OCI-M1 (cell line): ENCODE results near the gene CFAP298.

Experiments used
- DNase-seq: peaks from one replicate; lab custom pipeline; 2025; lab: John Stamatoyannopoulos, UW

CFAP298 gene

GRCh38 chr21:32599091-32599490 is 13.1 kb downstream of the CFAP298 start:
- DNase-seq, result no peak

GRCh38 chr21:32597205-32597604 is 15.0 kb downstream of the CFAP298 start:
- DNase-seq, result no peak

- DNase-seq, result no peak
Measured at GRCh38 chr21:32595431-32595830, 16.7 kb downstream of the CFAP298 start.

- DNase-seq, result no peak
Measured at GRCh38 chr21:32593690-32594089, 18.5 kb downstream of the CFAP298 start.

GRCh38 chr21:32592929-32593502 is 19.2 kb downstream of the CFAP298 start:
- DNase-seq, result no peak

GRCh38 chr21:32590130-32590529 is 22.0 kb downstream of the CFAP298 start:
- no peak for DNase-seq

- peak; percentile 28 for DNase-seq
Measured at GRCh38 chr21:32587651-32588050, 24.5 kb downstream of the CFAP298 start.

- DNase-seq, result no peak
Measured at GRCh38 chr21:32587120-32587519, 25.1 kb downstream of the CFAP298 start.

GRCh38 chr21:32585970-32586369 is 26.2 kb downstream of the CFAP298 start:
- no peak for DNase-seq

- no peak for DNase-seq
Measured at GRCh38 chr21:32585042-32585710, 27.0 kb downstream of the CFAP298 start, which contains the start of gene TCP10L. Gene TCP10L (minus strand): TSS chr21:32585523. CDS start chr21:32584304, 1,219 bp downstream.

- DNase-seq, result no peak
Measured at GRCh38 chr21:32584472-32584871, 27.7 kb downstream of the CFAP298 start.

GRCh38 chr21:32581732-32582131 is 30.4 kb downstream of the CFAP298 start:
- no peak for DNase-seq

- no peak for DNase-seq
Measured at GRCh38 chr21:32580949-32581348, 31.2 kb downstream of the CFAP298 start.

GRCh38 chr21:32578107-32578691 is 34.0 kb downstream of the CFAP298 start:
- peak; percentile 14 for DNase-seq

GRCh38 chr21:32576011-32576410 is 36.2 kb downstream of the CFAP298 start:
- no peak for DNase-seq

GRCh38 chr21:32574946-32575925 is 36.9 kb downstream of the CFAP298 start:
- no peak for DNase-seq

GRCh38 chr21:32572574-32573420 is 39.4 kb downstream of the CFAP298 start:
- no peak for DNase-seq

- no peak for DNase-seq
Measured at GRCh38 chr21:32570456-32570855, 41.7 kb downstream of the CFAP298 start.

- DNase-seq, result peak; percentile 89
Measured at GRCh38 chr21:32569261-32570230, 42.6 kb downstream of the CFAP298 start.

- no peak for DNase-seq
Measured at GRCh38 chr21:32567626-32568025, 44.6 kb downstream of the CFAP298 start.
